Neuron (in vitro differentiated cells): ENCODE results near the gene PTGFRN.

Experiments
- H2AFZ ChIP-seq: one replicate; pipeline ENCODE4 v1.6.1; 2013; ENCODE audit warnings: low read depth, mild to moderate bottlenecking, inconsistent platforms, low read length, moderate library complexity
- H3K27me3 ChIP-seq: one replicate; pipeline ENCODE4 v1.6.1; 2013; ENCODE audit warnings: low read length; ENCODE audit not compliant: insufficient read depth
- H3K36me3 ChIP-seq: one replicate; pipeline ENCODE4 v1.6.1; 2013; ENCODE audit warnings: low read length; ENCODE audit not compliant: insufficient read depth
- H3K4me1 ChIP-seq: one replicate; pipeline ENCODE4 v1.6.1; 2013; ENCODE audit warnings: low read length; ENCODE audit not compliant: insufficient read depth
- H3K4me3 ChIP-seq: 2 replicates; pipeline ENCODE4 v1.5.1; 2013; ENCODE audit warnings: mild to moderate bottlenecking, low read length, moderate library complexity
- H3K9me3 ChIP-seq: one replicate; pipeline ENCODE4 v1.6.1; 2013; ENCODE audit warnings: low read length

Gene PTGFRN

DNA sequence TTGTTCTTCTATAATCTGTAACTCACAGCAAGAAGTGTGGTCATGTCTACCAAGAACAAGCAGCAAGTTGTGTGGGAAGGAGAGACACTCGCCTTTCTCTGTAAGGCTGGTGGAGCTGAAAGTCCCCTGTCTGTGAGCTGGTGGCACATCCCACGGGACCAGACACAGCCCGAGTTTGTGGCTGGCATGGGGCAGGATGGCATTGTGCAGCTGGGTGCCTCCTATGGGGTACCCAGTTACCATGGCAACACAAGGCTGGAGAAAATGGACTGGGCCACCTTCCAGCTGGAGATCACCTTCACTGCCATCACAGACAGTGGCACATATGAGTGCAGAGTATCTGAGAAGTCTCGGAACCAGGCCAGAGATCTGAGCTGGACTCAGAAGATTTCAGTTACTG is 107.3 kb downstream of the PTGFRN start:
- Histone ChIP-seq H3K4me3 (no peak overlapping the region), H3K4me1 (peaks cover 4% of the 10 kb centered on the region), H3K36me3 (no peaks in the 10 kb centered on the region), H3K27me3 (no peaks in the 10 kb centered on the region), H2AFZ (no peak overlapping the region), H3K9me3 (no peaks in the 10 kb centered on the region)

DNA sequence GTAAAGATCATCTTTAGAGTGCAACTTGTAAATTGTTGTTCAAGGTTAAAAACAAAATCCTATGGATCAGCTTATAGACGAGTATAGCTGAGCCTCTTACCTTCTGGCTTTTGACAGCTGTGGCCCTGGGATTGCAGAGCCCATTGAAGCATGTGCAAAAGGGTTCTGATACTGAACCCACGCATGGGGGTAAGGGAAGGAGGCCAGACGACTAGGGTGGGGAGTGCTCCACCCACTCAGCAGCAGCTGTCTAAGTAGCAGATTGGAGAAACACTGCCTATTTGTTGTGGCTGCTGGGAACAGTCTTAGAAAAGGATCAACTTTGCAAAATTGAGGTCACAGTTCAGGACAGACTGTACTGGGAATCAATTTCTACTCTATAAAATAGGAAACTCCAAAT is 107.9 kb downstream of the PTGFRN start:
- H3K27me3 ChIP-seq, result no peaks in the 10 kb centered on the region
- no peaks in the 10 kb centered on the region for H3K9me3 ChIP-seq
- no peak overlapping the region for H3K4me3 ChIP-seq
- H2AFZ ChIP-seq, result no peak overlapping the region
- H3K4me1 ChIP-seq, result peaks cover 4% of the 10 kb centered on the region
- H3K36me3 ChIP-seq, result no peaks in the 10 kb centered on the region

DNA sequence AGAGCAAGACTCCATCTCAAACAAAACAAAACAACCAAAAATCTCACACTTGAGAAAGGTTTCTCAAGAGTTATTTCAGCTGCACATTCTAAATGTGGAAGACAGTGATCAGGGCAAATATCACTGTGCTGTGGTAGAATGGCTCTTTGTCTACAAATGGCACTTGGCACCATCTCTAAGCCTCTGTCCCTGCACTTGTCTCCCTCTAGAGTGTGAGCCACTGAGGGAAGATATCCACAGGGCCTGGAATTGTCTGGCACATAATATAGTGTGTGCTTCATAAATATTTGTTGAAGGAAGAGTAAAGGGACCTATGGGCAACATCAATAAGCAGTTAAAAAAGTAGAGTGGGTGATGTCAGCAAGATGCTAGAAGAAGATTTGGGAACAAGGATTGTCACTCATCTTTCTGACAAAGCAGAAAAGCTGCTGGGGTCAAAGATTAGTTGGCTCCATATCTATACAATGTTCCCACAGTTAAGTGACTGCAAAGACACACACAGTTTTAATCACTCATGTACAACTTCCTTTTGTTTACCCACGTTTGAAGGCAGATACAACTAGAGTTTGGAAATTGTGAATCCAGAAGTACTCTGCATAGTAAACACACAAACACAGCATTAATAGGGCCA is 110.9 kb downstream of the PTGFRN start:
- Histone ChIP-seq H3K9me3 (no peaks in the 10 kb centered on the region), H3K4me3 (no peak overlapping the region), H3K36me3 (no peaks in the 10 kb centered on the region), H2AFZ (no peak overlapping the region), H3K27me3 (no peaks in the 10 kb centered on the region), H3K4me1 (peaks cover 4% of the 10 kb centered on the region)

DNA sequence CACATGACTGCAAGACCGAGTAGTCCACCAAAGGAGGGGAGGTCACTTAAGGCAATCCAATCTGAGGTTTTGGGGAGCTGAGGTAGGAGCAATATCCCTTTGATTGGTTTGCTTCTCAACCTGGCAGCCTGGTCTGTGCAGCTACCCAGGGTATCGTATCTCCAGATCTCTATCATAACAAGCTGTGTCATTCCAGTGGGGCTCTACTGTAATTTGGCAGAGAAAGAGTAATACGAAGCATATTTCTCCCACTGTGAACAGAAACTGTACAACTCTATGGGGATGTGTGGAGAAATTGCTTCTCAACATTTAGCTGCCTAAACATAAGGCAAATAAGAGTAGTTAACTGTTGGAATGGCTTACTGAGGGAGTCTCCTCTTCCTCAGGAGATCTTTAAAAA is 112.4 kb downstream of the PTGFRN start:
- Histone ChIP-seq H3K4me3 (no peak overlapping the region), H3K27me3 (no peaks in the 10 kb centered on the region), H3K36me3 (no peaks in the 10 kb centered on the region), H3K4me1 (peaks cover 4% of the 10 kb centered on the region), H2AFZ (no peak overlapping the region), H3K9me3 (no peaks in the 10 kb centered on the region)

DNA sequence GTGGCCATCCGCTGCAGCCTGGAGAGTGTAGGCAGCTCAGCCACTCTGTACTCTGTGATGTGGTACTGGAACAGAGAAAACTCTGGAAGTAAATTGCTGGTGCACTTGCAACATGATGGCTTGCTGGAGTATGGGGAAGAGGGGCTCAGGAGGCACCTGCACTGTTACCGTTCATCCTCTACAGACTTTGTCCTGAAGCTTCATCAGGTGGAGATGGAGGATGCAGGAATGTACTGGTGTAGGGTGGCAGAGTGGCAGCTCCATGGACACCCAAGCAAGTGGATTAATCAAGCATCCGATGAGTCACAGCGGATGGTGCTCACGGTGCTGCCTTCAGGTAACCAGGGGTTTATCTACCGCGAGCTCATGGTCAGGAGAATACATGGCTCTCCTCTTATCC is 115.9 kb downstream of the PTGFRN start:
- no peaks in the 10 kb centered on the region for H3K4me1 ChIP-seq
- H3K9me3 ChIP-seq, result no peaks in the 10 kb centered on the region
- no peaks in the 10 kb centered on the region for H3K27me3 ChIP-seq
- H3K36me3 ChIP-seq, result no peaks in the 10 kb centered on the region
- no peak overlapping the region for H3K4me3 ChIP-seq
- no peak overlapping the region for H2AFZ ChIP-seq

DNA sequence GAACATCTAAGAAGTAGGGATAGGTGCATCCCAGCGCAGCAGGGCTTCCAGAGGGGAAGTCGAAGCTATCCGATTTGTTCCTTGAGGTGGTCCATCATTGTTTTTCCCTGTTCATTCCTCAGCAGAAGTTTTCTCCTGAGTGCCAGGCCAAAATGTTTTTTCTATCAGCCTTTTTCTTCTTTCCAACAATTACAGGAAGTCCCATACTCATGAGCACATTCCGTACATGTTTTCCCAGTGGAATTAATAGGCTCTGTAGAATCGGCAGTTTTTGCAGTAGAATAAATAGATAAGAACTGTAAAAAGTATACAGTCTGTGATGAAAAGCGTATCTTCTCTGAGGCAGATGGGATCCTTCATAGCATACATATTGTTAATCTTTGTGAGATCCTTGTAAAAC is 116.6 kb downstream of the PTGFRN start:
- Histone ChIP-seq H3K4me1 (no peaks in the 10 kb centered on the region), H2AFZ (no peak overlapping the region), H3K9me3 (no peaks in the 10 kb centered on the region), H3K36me3 (no peaks in the 10 kb centered on the region), H3K4me3 (no peak overlapping the region), H3K27me3 (no peaks in the 10 kb centered on the region)

DNA sequence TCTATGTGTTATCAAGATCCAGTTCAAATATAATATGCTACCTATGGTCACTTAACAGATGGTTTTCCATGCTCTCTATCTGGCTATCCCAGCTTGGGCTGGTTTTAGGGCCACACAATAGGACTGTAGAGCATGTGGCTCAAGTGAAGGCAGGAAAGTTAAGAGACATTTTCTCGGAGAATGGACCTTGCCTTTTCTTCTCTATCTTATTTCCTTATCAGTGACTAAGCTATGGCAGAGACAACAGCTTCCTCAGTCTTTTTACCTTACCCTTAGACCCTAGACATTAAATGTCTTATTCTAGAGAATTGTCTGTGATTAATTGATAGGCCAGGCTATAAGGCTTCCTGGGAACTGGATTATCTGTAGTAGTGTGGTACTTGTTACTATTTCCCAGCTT is 120.0 kb downstream of the PTGFRN start:
- Histone ChIP-seq H3K4me3 (no peak overlapping the region), H3K36me3 (no peaks in the 10 kb centered on the region), H3K9me3 (no peaks in the 10 kb centered on the region), H3K4me1 (peaks cover 7% of the 10 kb centered on the region), H3K27me3 (no peaks in the 10 kb centered on the region), H2AFZ (no peak overlapping the region)

DNA sequence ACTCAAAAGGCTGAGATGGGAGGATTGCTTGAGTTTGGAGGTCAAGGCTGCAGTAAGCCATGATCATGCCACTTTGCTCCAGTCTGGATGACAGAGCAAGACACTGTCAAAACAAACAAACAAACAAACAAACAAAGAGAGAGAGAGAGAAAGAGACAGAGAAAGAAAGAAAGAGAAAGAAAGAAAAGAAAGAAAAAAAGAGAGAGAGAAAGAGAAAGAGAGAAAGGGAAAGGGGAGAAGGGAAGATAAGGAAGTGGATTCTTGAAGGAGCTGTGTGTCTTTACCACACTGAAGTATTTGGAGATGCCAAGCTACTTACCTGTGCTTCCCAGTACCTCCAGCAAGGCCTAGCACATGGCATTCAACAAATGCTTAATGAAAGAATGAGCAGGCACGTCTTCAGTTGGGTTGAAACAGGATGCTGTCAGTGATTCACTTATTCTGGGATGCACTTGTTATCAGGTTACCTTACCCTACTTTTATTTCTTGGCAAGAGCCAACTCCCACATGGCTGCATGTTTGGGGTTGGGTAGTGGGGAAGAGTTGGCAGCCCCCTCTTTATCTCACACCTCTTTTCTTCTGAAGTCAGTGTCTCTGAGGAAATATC is 120.7 kb downstream of the PTGFRN start:
- Histone ChIP-seq H3K4me1 (peaks cover 7% of the 10 kb centered on the region), H2AFZ (no peak overlapping the region), H3K36me3 (no peaks in the 10 kb centered on the region)

DNA sequence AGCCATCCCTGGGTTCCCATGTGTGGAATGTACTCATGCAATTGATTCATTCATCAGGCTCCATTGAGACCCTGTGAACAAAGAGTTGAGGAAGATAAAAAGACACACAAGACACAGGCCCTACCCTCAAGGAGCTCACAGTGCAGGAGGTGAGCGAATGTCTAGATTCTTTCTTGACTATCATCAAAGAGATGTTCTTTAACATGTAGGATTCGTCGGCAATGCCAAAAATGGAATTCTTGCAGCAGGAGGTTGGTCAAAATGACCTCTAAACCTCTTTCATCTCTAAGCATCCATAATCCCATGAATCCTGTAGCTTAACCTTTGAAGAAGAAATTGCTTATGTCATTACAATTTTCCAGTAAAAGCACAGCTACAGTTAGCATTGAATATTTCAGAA is 122.5 kb downstream of the PTGFRN start:
- H3K27me3 ChIP-seq, result no peaks in the 10 kb centered on the region
- no peaks in the 10 kb centered on the region for H3K9me3 ChIP-seq
- H2AFZ ChIP-seq, result no peak overlapping the region
- H3K36me3 ChIP-seq, result no peaks in the 10 kb centered on the region
- H3K4me1 ChIP-seq, result peaks cover 7% of the 10 kb centered on the region
- H3K4me3 ChIP-seq, result no peak overlapping the region

More for the DNA sequence above, 120.7 kb downstream of the PTGFRN start:
- Histone ChIP-seq H3K9me3 (no peaks in the 10 kb centered on the region), H3K27me3 (no peaks in the 10 kb centered on the region), H3K4me3 (no peak overlapping the region)

DNA sequence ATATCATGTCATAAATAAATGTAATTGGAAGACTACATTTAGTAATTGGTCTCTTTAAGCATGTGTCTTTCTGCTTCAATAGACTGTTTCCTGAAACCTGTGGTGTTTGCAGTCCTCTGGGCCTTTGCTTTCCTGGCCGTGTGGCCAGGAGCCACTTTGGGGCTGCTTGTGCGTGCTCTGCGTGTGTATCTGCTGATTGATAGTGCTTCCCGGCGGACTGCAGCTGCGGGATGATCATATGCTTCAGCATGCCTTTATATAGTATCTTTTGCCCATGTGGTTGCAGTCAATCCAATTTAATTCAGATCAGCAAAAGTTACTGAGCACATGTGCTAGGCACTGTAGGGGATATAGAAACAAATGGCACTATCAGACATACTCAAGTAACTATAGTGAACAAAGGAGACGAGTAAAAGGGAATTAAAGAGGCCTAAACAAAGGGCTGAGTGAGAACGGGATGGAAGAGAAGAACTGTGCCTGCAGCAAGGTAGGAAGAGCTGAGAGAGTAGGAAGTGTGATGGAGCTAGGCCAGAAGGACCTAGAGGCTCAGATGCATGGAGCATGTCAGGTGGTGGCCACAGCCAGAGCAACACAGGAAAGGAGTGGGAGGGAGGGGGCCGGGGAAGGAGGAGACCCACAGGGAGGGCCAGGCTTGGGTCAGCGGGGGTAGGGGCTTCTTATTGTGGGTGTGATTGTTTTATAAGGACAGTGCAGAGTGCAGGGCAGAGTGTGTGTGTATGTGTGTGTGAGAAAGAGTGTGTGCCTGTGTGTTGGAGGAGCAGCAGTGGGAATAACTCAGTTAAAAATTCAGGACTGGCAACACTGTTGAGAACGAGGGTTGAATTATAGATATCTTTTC is 123.2 kb downstream of the PTGFRN start:
- no peaks in the 10 kb centered on the region for H3K27me3 ChIP-seq
- H3K4me1 ChIP-seq, result peaks cover 7% of the 10 kb centered on the region
- H3K9me3 ChIP-seq, result no peaks in the 10 kb centered on the region
- no peaks in the 10 kb centered on the region for H3K36me3 ChIP-seq
- H2AFZ ChIP-seq, result no peak overlapping the region
- no peak overlapping the region for H3K4me3 ChIP-seq

DNA sequence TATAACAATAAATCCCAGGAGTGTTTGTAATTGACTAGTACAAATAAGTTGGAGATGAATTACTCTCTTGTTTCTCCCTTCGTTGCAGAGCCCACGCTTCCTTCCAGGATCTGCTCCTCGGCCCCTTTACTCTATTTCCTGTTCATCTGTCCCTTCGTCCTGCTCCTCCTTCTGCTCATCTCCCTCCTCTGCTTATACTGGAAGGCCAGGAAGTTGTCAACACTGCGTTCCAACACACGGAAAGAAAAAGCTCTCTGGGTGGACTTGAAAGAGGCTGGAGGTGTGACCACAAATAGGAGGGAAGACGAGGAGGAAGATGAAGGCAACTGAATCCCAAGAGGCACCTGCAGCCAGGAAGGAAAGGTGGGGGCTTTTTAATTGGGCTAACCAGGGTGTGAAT is 124.1 kb downstream of the PTGFRN start:
- peaks cover 7% of the 10 kb centered on the region for H3K4me1 ChIP-seq
- H3K4me3 ChIP-seq, result no peak overlapping the region
- H3K9me3 ChIP-seq, result no peaks in the 10 kb centered on the region
- H3K27me3 ChIP-seq, result no peaks in the 10 kb centered on the region
- H2AFZ ChIP-seq, result no peak overlapping the region
- no peaks in the 10 kb centered on the region for H3K36me3 ChIP-seq

DNA sequence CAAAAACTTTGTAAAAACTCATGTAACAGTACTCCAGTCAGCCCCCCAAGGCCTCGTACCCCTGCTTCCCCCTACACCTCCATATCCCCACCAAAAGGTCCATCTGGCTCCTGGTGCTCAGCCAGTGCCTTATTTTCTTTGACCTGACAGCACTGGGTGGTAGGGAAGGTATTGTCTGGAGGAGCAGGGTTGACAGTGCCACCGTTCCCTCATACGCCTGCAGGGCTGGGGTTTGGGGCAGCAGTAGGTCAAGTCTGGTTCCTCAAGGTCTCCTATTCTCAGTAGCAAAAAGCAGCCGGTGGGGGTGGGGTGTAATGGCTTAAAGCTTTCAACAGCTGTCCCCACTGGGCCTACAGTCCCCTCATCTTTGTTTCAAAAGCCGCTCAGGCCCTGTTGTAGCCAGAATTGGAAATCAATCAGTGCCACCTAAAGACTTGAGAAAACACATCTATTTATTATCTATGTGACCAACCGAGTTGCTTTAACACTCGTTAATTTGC is 125.1 kb downstream of the PTGFRN start:
- Histone ChIP-seq H3K36me3 (no peaks in the 10 kb centered on the region), H2AFZ (no peak overlapping the region), H3K27me3 (no peaks in the 10 kb centered on the region), H3K4me3 (no peak overlapping the region), H3K4me1 (peaks cover 7% of the 10 kb centered on the region), H3K9me3 (no peaks in the 10 kb centered on the region)

DNA sequence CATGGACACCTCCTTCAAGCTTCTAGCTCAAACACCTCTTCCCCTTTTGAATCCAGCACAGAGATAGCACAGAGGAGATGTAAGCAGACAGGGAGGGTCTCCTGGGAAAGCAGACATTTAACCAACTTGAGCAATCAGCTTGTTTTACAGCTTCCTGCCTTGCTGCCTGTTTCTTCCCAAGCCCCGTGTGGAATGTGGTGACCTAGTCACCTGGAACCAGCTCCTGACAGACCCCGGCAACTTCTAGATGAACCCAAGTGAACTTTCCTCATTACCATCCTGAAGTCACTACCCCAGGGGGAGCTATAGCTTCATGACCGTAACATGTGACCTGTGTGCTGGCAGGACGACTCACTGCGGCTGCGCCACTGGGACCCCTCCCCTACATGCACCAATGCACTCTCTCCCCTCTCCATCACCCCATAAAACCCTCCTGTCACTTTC is 126.3 kb downstream of the PTGFRN start:
- H3K4me1 ChIP-seq, result peaks cover 7% of the 10 kb centered on the region
- H2AFZ ChIP-seq, result no peak overlapping the region
- H3K36me3 ChIP-seq, result no peaks in the 10 kb centered on the region
- no peak overlapping the region for H3K4me3 ChIP-seq
- no peaks in the 10 kb centered on the region for H3K9me3 ChIP-seq
- H3K27me3 ChIP-seq, result no peaks in the 10 kb centered on the region
